Sigmoid colon (tissue), 7 donors: ENCODE data around the gene ACSS2. TPM values are rescaled to one million over a fixed set of nuclear protein-coding genes. Genes with fewer than 3 reads are reported as not detected.

Experiments used
- DNase-seq: peaks from one replicate; pipeline ENCODE4 v3.0.0-alpha.2; 2019
- H3K27ac ChIP-seq, 4 donors: fragments of 200-600 bp; sonication (generic); one replicate each; pipeline ENCODE4 v1.5.1; 2016 to 2019; ENCODE audit warnings: mild to moderate bottlenecking in 1 of 4
- H3K27me3 ChIP-seq, 3 donors: fragments of 200-600 bp; sonication (generic); one replicate each; pipeline ENCODE4 v1.5.1; 2019; ENCODE audit warnings: mild to moderate bottlenecking in 1 of 3
- H3K36me3 ChIP-seq, 4 donors: fragments of 200-600 bp; sonication (generic); one replicate each; pipeline ENCODE4 v1.5.1; 2016 to 2019
- H3K4me1 ChIP-seq, 4 donors: fragments of 200-600 bp; sonication (generic); one replicate each; pipeline ENCODE4 v1.5.1; 2017 to 2019
- H3K4me3 ChIP-seq, 4 donors: fragments of 200-600 bp; sonication (generic); one replicate each; pipeline ENCODE4 v1.5.1; 2017 to 2019; ENCODE audit warnings: mild to moderate bottlenecking in 2 of 4, moderate library complexity in 1 of 4
- H3K9me3 ChIP-seq, 4 donors: fragments of 200-600 bp in 3 of 4; sonication (generic) in 3 of 4; one replicate each; pipeline versions ENCODE4 v1.5.1 to v1.6.1; 2013 to 2019
- EP300 ChIP-seq, 4 donors: sonication (generic); formaldehyde crosslinking; IDR thresholded peaks; one replicate each; pipeline ENCODE4 v1.6.1; 2017; ENCODE audit warnings: antibody characterized with exemption in 4 of 4
- POLR2A ChIP-seq, 2 donors: fragments of 450-650 bp; IDR thresholded peaks; one replicate each; pipeline ENCODE4 v1.6.1; 2016; ENCODE audit warnings: antibody characterized with exemption in 2 of 2, mild to moderate bottlenecking in 2 of 2, moderate library complexity in 2 of 2
- POLR2AphosphoS5 ChIP-seq, 4 donors: sonication (generic); formaldehyde crosslinking; IDR thresholded peaks; one replicate each; pipeline ENCODE4 v1.6.1; 2017; ENCODE audit warnings: antibody characterized with exemption in 4 of 4
- WGBS, 2 donors: extraction: QIAGEN DNeasy Blood & Tissue Kit; methylation state at CpG; one replicate each; pipeline ENCODE4 v1.1.7; 2013; 5-methylcytosine and 5-hydroxymethylcytosine counted together
- intact Hi-C: fragments of 100-400 bp; cut with DNase I; formaldehyde crosslinking; loops from one replicate; pipeline ENCODE4 v1.15.1; 2023
- polyA plus RNA-seq, 3 donors: library from polyadenylated mRNA; stranded (reverse); fragments of 200-250 nt; gene quantifications; one replicate each; pipeline ENCODE4 v1.2.3, GENCODE V29; 2013
- total RNA-seq, 4 donors: library from RNA; depleted of rRNA; stranded (reverse); fragments of >200 nt; gene quantifications; one replicate each; pipeline ENCODE4 v1.1.0, GENCODE V29; 2016
- TF ChIP-seq, protein P1 (sequence below), 4 experiments: fragments of 450-650 bp in 3 of 4; fragments of 200-600 bp in 1 of 4; IDR thresholded peaks; one replicate each; pipeline ENCODE4 v1.5.1; 2016 to 2019; ENCODE audit warnings: antibody characterized with exemption in 4 of 4, mild to moderate bottlenecking in 3 of 4, moderate library complexity in 2 of 4
- donor health status: healthy with polysubstance abuse.
- donor health status: Bipolar disorder and iron deficiency.
- donor health status: healthy.

ACSS2 gene
- total and polyA plus RNA-seq, 7 donors: 29.7 to 232 (median 70.1) TPM

DNA sequence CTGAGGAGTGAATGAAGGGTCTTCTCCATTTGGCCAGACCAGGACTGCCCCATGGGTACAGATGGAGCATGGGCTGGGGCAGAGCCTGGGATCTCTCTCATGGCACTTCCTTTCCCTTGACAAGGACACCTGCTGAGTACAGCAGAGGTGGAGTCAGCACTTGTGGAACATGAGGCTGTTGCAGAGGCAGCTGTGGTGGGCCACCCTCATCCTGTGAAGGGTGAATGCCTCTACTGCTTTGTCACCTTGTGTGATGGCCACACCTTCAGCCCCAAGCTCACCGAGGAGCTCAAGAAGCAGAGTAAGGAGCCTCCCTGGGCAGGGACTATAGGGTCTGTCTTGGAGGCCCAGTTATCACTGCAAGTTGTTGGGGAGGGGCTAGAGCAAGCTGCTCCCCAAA lies 49.6 kb downstream of the ACSS2 start:
- H3K4me1 ChIP-seq: peaks cover 0 to 13% (median 8%) of the 10 kb centered on the region in 4 donors
- no peaks in the 10 kb centered on the region for H3K9me3 ChIP-seq
- no peaks in the 10 kb centered on the region for H3K27me3 ChIP-seq
- 74 to 83% methylated on average over 1 of the region's 1 CpG for WGBS, 2 donors
- intact Hi-C loops: no loop called here
- DNase-seq: no peak
- H3K27ac ChIP-seq: no peak overlapping the region
- peaks cover 0 to 86% (median 34%) of the 10 kb centered on the region in 4 donors for H3K36me3 ChIP-seq
- no peak overlapping the region for H3K4me3 ChIP-seq
- no peak for TF ChIP-seq POLR2A (IDR thresholded peaks at IDR 0.05)
- no peak for TF ChIP-seq EP300 (IDR thresholded peaks at IDR 0.05)
- TF ChIP-seq, protein P1, sequence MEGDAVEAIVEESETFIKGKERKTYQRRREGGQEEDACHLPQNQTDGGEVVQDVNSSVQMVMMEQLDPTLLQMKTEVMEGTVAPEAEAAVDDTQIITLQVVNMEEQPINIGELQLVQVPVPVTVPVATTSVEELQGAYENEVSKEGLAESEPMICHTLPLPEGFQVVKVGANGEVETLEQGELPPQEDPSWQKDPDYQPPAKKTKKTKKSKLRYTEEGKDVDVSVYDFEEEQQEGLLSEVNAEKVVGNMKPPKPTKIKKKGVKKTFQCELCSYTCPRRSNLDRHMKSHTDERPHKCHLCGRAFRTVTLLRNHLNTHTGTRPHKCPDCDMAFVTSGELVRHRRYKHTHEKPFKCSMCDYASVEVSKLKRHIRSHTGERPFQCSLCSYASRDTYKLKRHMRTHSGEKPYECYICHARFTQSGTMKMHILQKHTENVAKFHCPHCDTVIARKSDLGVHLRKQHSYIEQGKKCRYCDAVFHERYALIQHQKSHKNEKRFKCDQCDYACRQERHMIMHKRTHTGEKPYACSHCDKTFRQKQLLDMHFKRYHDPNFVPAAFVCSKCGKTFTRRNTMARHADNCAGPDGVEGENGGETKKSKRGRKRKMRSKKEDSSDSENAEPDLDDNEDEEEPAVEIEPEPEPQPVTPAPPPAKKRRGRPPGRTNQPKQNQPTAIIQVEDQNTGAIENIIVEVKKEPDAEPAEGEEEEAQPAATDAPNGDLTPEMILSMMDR (IDR thresholded peaks at IDR 0.05): no peak
- TF ChIP-seq POLR2AphosphoS5 (IDR thresholded peaks at IDR 0.05): no peak

GRCh38 chr20:34926581-34926980 lies 50.2 kb downstream of the ACSS2 start:
- Histone ChIP-seq H3K36me3 (peaks cover 0 to 86% (median 33%) of the 10 kb centered on the region in 4 donors), H3K27me3 (no peaks in the 10 kb centered on the region), H3K4me3 (no peak overlapping the region), H3K27ac (no peak overlapping the region), H3K4me1 (peaks cover 0 to 13% (median 8%) of the 10 kb centered on the region in 4 donors), H3K9me3 (no peaks in the 10 kb centered on the region)
- TF ChIP-seq POLR2A (IDR thresholded peaks at IDR 0.05) (no peak), EP300 (IDR thresholded peaks at IDR 0.05) (no peak), POLR2AphosphoS5 (IDR thresholded peaks at IDR 0.05) (no peak)
- TF ChIP-seq, protein P1 (IDR thresholded peaks at IDR 0.05): no peak
- intact Hi-C loops: no loop called here
- 91 to 95% methylated on average over 1 of the region's 1 CpG for whole genome bisulfite sequencing, 2 donors
- DNase-seq: no peak

DNA sequence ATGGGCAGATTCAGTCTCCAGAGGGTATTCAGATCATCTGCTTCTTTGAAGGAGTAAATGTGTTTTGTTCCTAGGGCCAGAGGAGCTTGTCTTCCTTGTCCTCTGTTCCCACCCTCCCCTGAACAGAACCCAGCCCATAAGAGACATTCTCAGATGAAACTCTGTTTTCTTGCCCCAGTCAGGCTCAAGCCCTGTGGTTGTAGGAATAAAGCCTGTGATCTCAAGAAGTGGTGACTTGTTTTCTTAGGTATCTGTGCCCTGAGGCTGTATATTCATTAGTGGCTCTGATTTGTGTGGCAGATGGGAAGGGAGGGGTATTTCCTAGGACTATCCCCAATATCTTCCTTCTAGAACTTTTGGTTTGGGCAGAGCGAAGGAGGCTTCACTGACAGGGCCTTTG lies 51.3 kb downstream of the ACSS2 start:
- peaks cover 0 to 91% (median 35%) of the 10 kb centered on the region in 4 donors for H3K36me3 ChIP-seq
- H3K27ac ChIP-seq: no peak overlapping the region
- peaks cover 0 to 5% (median 2%) of the 10 kb centered on the region in 4 donors for H3K4me1 ChIP-seq
- DNase-seq: no peak
- no peak overlapping the region for H3K4me3 ChIP-seq
- H3K27me3 ChIP-seq: no peaks in the 10 kb centered on the region
- 100% methylated on average over 1 of the region's 1 CpG for WGBS, 2 donors
- TF ChIP-seq EP300 (IDR thresholded peaks at IDR 0.05): no peak
- TF ChIP-seq, protein P1 (IDR thresholded peaks at IDR 0.05): no peak
- TF ChIP-seq POLR2A (IDR thresholded peaks at IDR 0.05): no peak
- TF ChIP-seq POLR2AphosphoS5 (IDR thresholded peaks at IDR 0.05): no peak
- intact Hi-C loops: no loop called here
- H3K9me3 ChIP-seq: no peaks in the 10 kb centered on the region

GRCh38 chr20:34928411-34928810 lies 52.0 kb downstream of the ACSS2 start:
- intact Hi-C loops: no loop called here
- Histone ChIP-seq H3K4me1 (no peaks in the 10 kb centered on the region), H3K36me3 (peaks cover 0 to 88% (median 32%) of the 10 kb centered on the region in 4 donors), H3K4me3 (no peak overlapping the region), H3K27me3 (no peaks in the 10 kb centered on the region), H3K27ac (no peak overlapping the region), H3K9me3 (no peaks in the 10 kb centered on the region)
- TF ChIP-seq POLR2AphosphoS5 (IDR thresholded peaks at IDR 0.05) (no peak), POLR2A (IDR thresholded peaks at IDR 0.05) (no peak), EP300 (IDR thresholded peaks at IDR 0.05) (no peak)
- TF ChIP-seq, protein P1 (IDR thresholded peaks at IDR 0.05): no peak
- WGBS, 2 donors: 90 to 96% methylated on average over 2 of the region's 2 CpGs
- no peak for DNase-seq

DNA sequence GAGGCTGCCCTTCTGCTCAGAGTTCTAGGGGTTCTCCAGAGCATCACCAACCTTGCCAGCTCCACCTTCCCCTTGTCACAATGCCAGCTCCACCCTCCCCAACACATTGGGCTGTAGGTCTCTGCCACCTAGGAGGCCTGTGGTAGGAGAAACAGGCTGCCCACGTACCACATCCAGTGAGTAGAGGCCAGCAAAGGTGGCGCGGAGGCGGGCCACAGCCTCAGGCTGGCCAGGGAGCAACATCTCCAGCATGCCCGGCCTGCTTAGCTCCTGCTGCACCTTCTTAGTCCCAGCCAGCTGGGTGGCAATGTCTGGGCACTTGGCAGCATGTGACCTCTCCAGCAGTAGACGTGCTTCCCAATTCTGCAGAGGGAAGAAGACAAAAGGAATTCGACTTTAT lies 55.4 kb downstream of the ACSS2 start:
- Histone ChIP-seq H3K9me3 (no peaks in the 10 kb centered on the region), H3K4me1 (no peaks in the 10 kb centered on the region), H3K4me3 (no peak overlapping the region), H3K27ac (no peak overlapping the region), H3K36me3 (peaks cover 0 to 84% (median 15%) of the 10 kb centered on the region in 4 donors), H3K27me3 (no peaks in the 10 kb centered on the region)
- TF ChIP-seq, protein P1 (IDR thresholded peaks at IDR 0.05): no peak
- TF ChIP-seq EP300 (IDR thresholded peaks at IDR 0.05) (no peak), POLR2A (IDR thresholded peaks at IDR 0.05) (no peak), POLR2AphosphoS5 (IDR thresholded peaks at IDR 0.05) (no peak)
- 91 to 95% methylated on average over 7 of the region's 7 CpGs for WGBS, 2 donors
- intact Hi-C loops: no loop called here
- no peak for DNase-seq
